Sigmoid colon (tissue), 4 donors: ENCODE measurements around the gene MCOLN3.

Experiments
- POLR2AphosphoS5 ChIP-seq, 4 donors: sonication (generic); formaldehyde crosslinking; IDR thresholded peaks; one replicate each; pipeline ENCODE4 v1.6.1; 2017; ENCODE audit warnings: antibody characterized with exemption in 4 of 4
- TF ChIP-seq, protein P1 (sequence below), 4 experiments: fragments of 450-650 bp in 3 of 4; fragments of 200-600 bp in 1 of 4; IDR thresholded peaks; one replicate each; pipeline ENCODE4 v1.5.1; 2016 to 2019; ENCODE audit warnings: antibody characterized with exemption in 4 of 4, mild to moderate bottlenecking in 3 of 4, moderate library complexity in 2 of 4

DNA sequence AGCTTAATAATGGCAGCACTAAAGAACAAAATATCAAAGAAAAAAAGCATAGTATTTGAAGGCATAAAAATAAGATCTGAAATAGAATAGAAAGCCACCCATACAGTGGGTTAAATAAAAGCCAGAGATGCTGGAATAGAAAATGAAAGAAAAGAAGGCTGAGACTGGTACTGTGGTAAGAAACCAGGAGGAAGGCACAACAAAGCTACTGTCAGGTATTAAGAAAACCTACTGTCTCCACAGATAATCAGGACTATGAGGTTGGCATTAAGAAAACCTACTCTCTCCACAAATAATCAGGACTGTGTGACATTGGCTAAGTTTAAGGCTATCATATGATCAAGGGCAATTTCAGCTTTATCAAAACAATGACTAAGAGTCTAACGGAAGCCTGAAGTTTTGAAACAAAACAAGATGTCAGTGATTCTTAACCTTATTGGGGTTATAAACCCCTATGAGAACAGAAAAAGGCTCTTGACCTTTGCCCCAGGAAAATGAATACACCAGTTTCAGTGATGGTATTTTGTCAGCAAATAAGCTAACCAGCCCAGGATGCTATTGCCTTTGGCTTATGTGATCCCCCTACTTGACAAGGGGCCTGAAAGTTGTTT lies 75.8 kb downstream of the MCOLN3 start:
- TF ChIP-seq, protein P1, sequence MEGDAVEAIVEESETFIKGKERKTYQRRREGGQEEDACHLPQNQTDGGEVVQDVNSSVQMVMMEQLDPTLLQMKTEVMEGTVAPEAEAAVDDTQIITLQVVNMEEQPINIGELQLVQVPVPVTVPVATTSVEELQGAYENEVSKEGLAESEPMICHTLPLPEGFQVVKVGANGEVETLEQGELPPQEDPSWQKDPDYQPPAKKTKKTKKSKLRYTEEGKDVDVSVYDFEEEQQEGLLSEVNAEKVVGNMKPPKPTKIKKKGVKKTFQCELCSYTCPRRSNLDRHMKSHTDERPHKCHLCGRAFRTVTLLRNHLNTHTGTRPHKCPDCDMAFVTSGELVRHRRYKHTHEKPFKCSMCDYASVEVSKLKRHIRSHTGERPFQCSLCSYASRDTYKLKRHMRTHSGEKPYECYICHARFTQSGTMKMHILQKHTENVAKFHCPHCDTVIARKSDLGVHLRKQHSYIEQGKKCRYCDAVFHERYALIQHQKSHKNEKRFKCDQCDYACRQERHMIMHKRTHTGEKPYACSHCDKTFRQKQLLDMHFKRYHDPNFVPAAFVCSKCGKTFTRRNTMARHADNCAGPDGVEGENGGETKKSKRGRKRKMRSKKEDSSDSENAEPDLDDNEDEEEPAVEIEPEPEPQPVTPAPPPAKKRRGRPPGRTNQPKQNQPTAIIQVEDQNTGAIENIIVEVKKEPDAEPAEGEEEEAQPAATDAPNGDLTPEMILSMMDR (IDR thresholded peaks at IDR 0.05) = no peak
- TF ChIP-seq POLR2AphosphoS5 (IDR thresholded peaks at IDR 0.05) = no peak
